Measurements from ENCODE around the gene EPB41L2.
"Not testable (repeated sequence)": the region's sequence is repeated elsewhere in the genome, so short reads cannot be mapped to it uniquely, and the experiment has no call there.

Gene EPB41L2

GRCh38 chr6:131033631-131034030 lies 29.4 kb downstream of the EPB41L2 start:
- no peak for DNase-seq

GRCh38 chr6:131029626-131030297 lies 33.3 kb downstream of the EPB41L2 start:
- no peak for DNase-seq

GRCh38 chr6:131027326-131027725 lies 35.7 kb downstream of the EPB41L2 start:
- DNase-seq = no peak

- DNase-seq = no peak
Measured at GRCh38 chr6:131026243-131026642, 36.8 kb downstream of the EPB41L2 start.

GRCh38 chr6:131024565-131024964 lies 38.5 kb downstream of the EPB41L2 start:
- DNase-seq = no peak

GRCh38 chr6:131023834-131024504 lies 39.1 kb downstream of the EPB41L2 start:
- no peak for DNase-seq

- no peak for DNase-seq
Measured at GRCh38 chr6:131022691-131023090, 40.4 kb downstream of the EPB41L2 start.

GRCh38 chr6:131017962-131018361 lies 45.1 kb downstream of the EPB41L2 start:
- DNase-seq = no peak

- DNase-seq = no peak
Measured at GRCh38 chr6:131015630-131016263, 47.3 kb downstream of the EPB41L2 start.

GRCh38 chr6:131015025-131015591 lies 47.9 kb downstream of the EPB41L2 start:
- no peak for DNase-seq

- no peak for DNase-seq
Measured at GRCh38 chr6:131014080-131014776, 48.8 kb downstream of the EPB41L2 start.

- no peak for DNase-seq
Measured at GRCh38 chr6:131013495-131013894, 49.5 kb downstream of the EPB41L2 start.

- no peak for DNase-seq
Measured at GRCh38 chr6:131009790-131010189, 53.3 kb downstream of the EPB41L2 start.

- not testable (repeated sequence) for DNase-seq
Measured at GRCh38 chr6:131008965-131009364, 54.1 kb downstream of the EPB41L2 start.

- DNase-seq = not testable (repeated sequence)
Measured at GRCh38 chr6:131007964-131008363, 55.1 kb downstream of the EPB41L2 start.

- DNase-seq = no peak
Measured at GRCh38 chr6:131007286-131007685, 55.8 kb downstream of the EPB41L2 start.

GRCh38 chr6:131005439-131006016 lies 57.5 kb downstream of the EPB41L2 start:
- DNase-seq = no peak

GRCh38 chr6:131004936-131005335 lies 58.1 kb downstream of the EPB41L2 start:
- DNase-seq = no peak

GRCh38 chr6:131004387-131004755 lies 58.7 kb downstream of the EPB41L2 start:
- no peak for DNase-seq

GRCh38 chr6:131003488-131004386 lies 59.3 kb downstream of the EPB41L2 start:
- no peak for DNase-seq

GRCh38 chr6:131002661-131002980 lies 60.4 kb downstream of the EPB41L2 start:
- no peak for DNase-seq
